ENCODE data around the gene ATM.

ATM gene

GRCh38 chr11:108207683-108208060, 15.2 kb upstream of the ATM start:
- Histone ChIP-seq H3K27ac (no peak overlapping the region), H3K4me3 (no peak overlapping the region)
- no peak for TF ChIP-seq CTCF (IDR thresholded peaks at IDR 0.05)
- DNase-seq (ENCODE audit: low spot score): no peak

GRCh38 chr11:108210441-108210840, 12.4 kb upstream of the ATM start:
- no peak overlapping the region for H3K27ac ChIP-seq
- no peak for TF ChIP-seq CTCF (IDR thresholded peaks at IDR 0.05)
- no peak for DNase-seq (ENCODE audit: low spot score)
- no peak overlapping the region for H3K4me3 ChIP-seq

GRCh38 chr11:108213784-108214183, 9.1 kb upstream of the ATM start:
- TF ChIP-seq CTCF (IDR thresholded peaks at IDR 0.05): no peak
- Histone ChIP-seq H3K4me3 (no peak overlapping the region), H3K27ac (no peak overlapping the region)
- DNase-seq (ENCODE audit: low spot score): no peak

- DNase-seq (ENCODE audit: low spot score): no peak
- Histone ChIP-seq H3K27ac (no peak overlapping the region), H3K4me3 (no peak overlapping the region)
- TF ChIP-seq CTCF (IDR thresholded peaks at IDR 0.05): no peak
Observed at GRCh38 chr11:108216988-108217387, 5.9 kb upstream of the ATM start.

GRCh38 chr11:108218455-108218854, 4.4 kb upstream of the ATM start:
- no peak for TF ChIP-seq CTCF (IDR thresholded peaks at IDR 0.05)
- DNase-seq (ENCODE audit: low spot score): no peak
- H3K4me3 ChIP-seq: no peak overlapping the region
- H3K27ac ChIP-seq: no peak overlapping the region

- no peak for DNase-seq (ENCODE audit: low spot score)
- no peak overlapping the region for H3K4me3 ChIP-seq
- TF ChIP-seq CTCF (IDR thresholded peaks at IDR 0.05): no peak
Observed at GRCh38 chr11:108218912-108219783, 3.7 kb upstream of the ATM start.

GRCh38 chr11:108220721-108221336, 2.0 kb upstream of the ATM start:
- TF ChIP-seq CTCF (IDR thresholded peaks at IDR 0.05): no peak
- DNase-seq (ENCODE audit: low spot score): no peak
- Histone ChIP-seq H3K27ac (peak overlapping the region in 1 of 2 donors; percentile 90), H3K4me3 (peak overlapping the region; percentile 86)

More at GRCh38 chr11:108218912-108219783, 3.7 kb upstream of the ATM start:
- no peak overlapping the region for H3K27ac ChIP-seq

Measured in coronary artery (tissue), 2 donors.